SK-N-SH (cell line): Measurements from ENCODE around the gene CELSR3.
A peak's percentile ranks its signal among the peaks of the same experiment; 100 is the strongest.

Experiments used
- FOSL2 ChIP-seq: IDR thresholded peaks from 2 replicates; pipeline ENCODE4 v1.4.0; 2012; ENCODE audit warnings: low read depth, mild to moderate bottlenecking, moderate library complexity, borderline replicate concordance
- GABPA ChIP-seq: IDR thresholded peaks from 2 replicates; pipeline ENCODE4 v1.4.0; 2012; ENCODE audit warnings: low read depth, mild to moderate bottlenecking
- GATA2 ChIP-seq: sonication (generic); formaldehyde crosslinking; IDR thresholded peaks from 2 replicates; pipeline ENCODE4 v1.5.0; 2020; ENCODE audit warnings: mild to moderate bottlenecking, missing genetic modification reagents
- POLR2AphosphoS5 ChIP-seq: IDR thresholded peaks from 2 replicates; pipeline ENCODE4 v1.6.1; 2012; ENCODE audit warnings: low read depth, low read length
- RCOR1 ChIP-seq: fragments of 150-350 bp; IDR thresholded peaks from 2 replicates; pipeline ENCODE4 v1.6.1; 2017; ENCODE audit warnings: antibody characterized with exemption, low read length
- SMC3 ChIP-seq: IDR thresholded peaks from 2 replicates; pipeline ENCODE4 v1.6.1; 2012; ENCODE audit warnings: low read depth, low read length, improper control_type of control experiment
- TAF1 ChIP-seq: IDR thresholded peaks from 2 replicates; pipeline ENCODE4 v1.6.1; 2012; ENCODE audit warnings: low read depth, mild to moderate bottlenecking, low read length, moderate library complexity, borderline replicate concordance
- TEAD4 ChIP-seq: IDR thresholded peaks from 2 replicates; pipeline ENCODE4 v1.4.0; 2012; ENCODE audit warnings: mild to moderate bottlenecking, borderline replicate concordance; ENCODE audit not compliant: insufficient read depth
- YY1 ChIP-seq: IDR thresholded peaks from 2 replicates; pipeline ENCODE4 v1.4.0; 2012; ENCODE audit warnings: low read depth, mild to moderate bottlenecking
- TF ChIP-seq, protein P1 (sequence below): fragments of 200-600 bp; sonication (generic); IDR thresholded peaks from 2 replicates; pipeline ENCODE4 v1.6.1; 2017; ENCODE audit warnings: antibody characterized with exemption, mild to moderate bottlenecking, moderate library complexity
- TF ChIP-seq, protein P2 (sequence below): IDR thresholded peaks from 2 replicates; pipeline ENCODE4 v1.4.0; 2012; ENCODE audit warnings: low read depth, borderline replicate concordance

DNA sequence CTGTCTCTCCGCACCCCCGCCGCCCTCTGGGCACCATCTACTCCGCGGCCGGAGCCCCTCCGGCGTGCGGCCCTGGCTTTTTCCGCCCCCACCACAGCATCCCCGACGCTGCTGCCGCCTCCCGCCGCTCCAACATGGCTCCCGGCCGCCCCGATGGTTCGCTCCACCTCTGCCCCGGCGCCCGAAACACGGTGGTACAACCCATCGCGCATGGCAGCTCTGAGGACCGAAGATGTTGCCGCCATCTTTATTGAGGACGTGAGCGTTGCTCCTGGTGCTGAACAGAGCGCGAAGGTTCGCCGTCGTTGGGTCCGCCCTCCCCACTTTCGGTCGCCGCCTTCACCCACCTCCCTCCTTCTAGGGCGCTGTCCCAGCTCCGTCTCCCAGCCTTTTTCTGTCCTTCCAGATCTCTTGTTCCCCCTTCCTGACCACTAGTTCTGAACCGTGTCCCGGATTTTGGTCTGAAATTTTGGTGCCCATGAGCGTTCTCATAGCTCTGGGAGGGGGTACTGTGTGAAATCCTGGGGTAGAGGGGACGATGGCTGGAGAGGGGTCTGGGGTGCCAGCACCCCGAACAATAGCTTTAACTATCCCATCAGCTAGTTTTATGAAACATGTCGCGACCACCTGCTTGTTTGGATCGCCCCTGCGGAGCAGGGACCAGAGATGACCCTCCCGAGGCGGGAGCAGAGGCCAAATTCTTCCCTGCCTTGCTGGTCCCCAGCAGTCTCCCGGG is at the start of gene CELSR3:
- TF ChIP-seq, protein P1, sequence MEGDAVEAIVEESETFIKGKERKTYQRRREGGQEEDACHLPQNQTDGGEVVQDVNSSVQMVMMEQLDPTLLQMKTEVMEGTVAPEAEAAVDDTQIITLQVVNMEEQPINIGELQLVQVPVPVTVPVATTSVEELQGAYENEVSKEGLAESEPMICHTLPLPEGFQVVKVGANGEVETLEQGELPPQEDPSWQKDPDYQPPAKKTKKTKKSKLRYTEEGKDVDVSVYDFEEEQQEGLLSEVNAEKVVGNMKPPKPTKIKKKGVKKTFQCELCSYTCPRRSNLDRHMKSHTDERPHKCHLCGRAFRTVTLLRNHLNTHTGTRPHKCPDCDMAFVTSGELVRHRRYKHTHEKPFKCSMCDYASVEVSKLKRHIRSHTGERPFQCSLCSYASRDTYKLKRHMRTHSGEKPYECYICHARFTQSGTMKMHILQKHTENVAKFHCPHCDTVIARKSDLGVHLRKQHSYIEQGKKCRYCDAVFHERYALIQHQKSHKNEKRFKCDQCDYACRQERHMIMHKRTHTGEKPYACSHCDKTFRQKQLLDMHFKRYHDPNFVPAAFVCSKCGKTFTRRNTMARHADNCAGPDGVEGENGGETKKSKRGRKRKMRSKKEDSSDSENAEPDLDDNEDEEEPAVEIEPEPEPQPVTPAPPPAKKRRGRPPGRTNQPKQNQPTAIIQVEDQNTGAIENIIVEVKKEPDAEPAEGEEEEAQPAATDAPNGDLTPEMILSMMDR: no peak
- TF ChIP-seq GATA2 (CRISPR knock-in tag): no peak
- no peak for TF ChIP-seq FOSL2
- TF ChIP-seq, protein P2, sequence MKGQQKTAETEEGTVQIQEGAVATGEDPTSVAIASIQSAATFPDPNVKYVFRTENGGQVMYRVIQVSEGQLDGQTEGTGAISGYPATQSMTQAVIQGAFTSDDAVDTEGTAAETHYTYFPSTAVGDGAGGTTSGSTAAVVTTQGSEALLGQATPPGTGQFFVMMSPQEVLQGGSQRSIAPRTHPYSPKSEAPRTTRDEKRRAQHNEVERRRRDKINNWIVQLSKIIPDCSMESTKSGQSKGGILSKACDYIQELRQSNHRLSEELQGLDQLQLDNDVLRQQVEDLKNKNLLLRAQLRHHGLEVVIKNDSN: no peak
- TF ChIP-seq RCOR1: no peak
- peak; percentile 85 for TF ChIP-seq POLR2AphosphoS5
- no peak for TF ChIP-seq GABPA
- TF ChIP-seq SMC3: no peak
- no peak for TF ChIP-seq TEAD4
- TF ChIP-seq TAF1: peak; percentile 58; the same call in 1 of the 2 replicates
- TF ChIP-seq YY1: peak; percentile 96
